ENCODE results near the gene AJM1. TPM values are rescaled to one million over a fixed set of nuclear protein-coding genes. Genes with fewer than 3 reads are reported as not detected.
"Not testable (repeated sequence)": the region's sequence is repeated elsewhere in the genome, so short reads cannot be mapped to it uniquely, and the experiment has no call there.

AJM1 gene
- total RNA-seq, 1 donor from 2014 or later, result 2.2 TPM

GRCh38 chr9:136856541-136857141 is 14.4 kb downstream of the AJM1 start:
- DNase-seq, result no peak

GRCh38 chr9:136857166-136857565 is 14.9 kb downstream of the AJM1 start:
- DNase-seq, result no peak

- DNase-seq, result no peak
Measured at GRCh38 chr9:136857581-136858412, 15.5 kb downstream of the AJM1 start.

GRCh38 chr9:136858452-136858843 is 16.2 kb downstream of the AJM1 start:
- no peak for DNase-seq

- DNase-seq, result peak; percentile 55
Measured at GRCh38 chr9:136858844-136859757, 16.8 kb downstream of the AJM1 start.

GRCh38 chr9:136860529-136860928 is 18.3 kb downstream of the AJM1 start:
- no peak for DNase-seq

GRCh38 chr9:136860933-136861873 is 18.9 kb downstream of the AJM1 start:
- DNase-seq, result no peak

- DNase-seq, result no peak
Measured at GRCh38 chr9:136861874-136862457, 19.7 kb downstream of the AJM1 start.

GRCh38 chr9:136862849-136863622 is 20.8 kb downstream of the AJM1 start:
- no peak for DNase-seq

- no peak for DNase-seq
Measured at GRCh38 chr9:136863623-136864273, 21.5 kb downstream of the AJM1 start.

- no peak for DNase-seq
Measured at GRCh38 chr9:136865041-136865767, 22.9 kb downstream of the AJM1 start.

GRCh38 chr9:136865768-136866103 is 23.5 kb downstream of the AJM1 start:
- DNase-seq, result no peak

GRCh38 chr9:136866898-136867421 is 24.7 kb downstream of the AJM1 start:
- DNase-seq, result not testable (repeated sequence)

- no peak for DNase-seq
Measured at GRCh38 chr9:136867480-136867879, 25.2 kb downstream of the AJM1 start.

- no peak for DNase-seq
Measured at GRCh38 chr9:136867917-136868316, 25.6 kb downstream of the AJM1 start.

- no peak for DNase-seq
Measured at GRCh38 chr9:136868644-136869043, 26.4 kb downstream of the AJM1 start.

- not testable (repeated sequence) for DNase-seq
Measured at GRCh38 chr9:136869611-136870010, 27.3 kb downstream of the AJM1 start.

- no peak for DNase-seq
Measured at GRCh38 chr9:136875155-136875554, 32.9 kb downstream of the AJM1 start.

- DNase-seq, result no peak
Measured at GRCh38 chr9:136876476-136876875, 34.2 kb downstream of the AJM1 start.

All from tongue (tissue), 2 donors.